ENCODE results near the gene TES. TPM values are rescaled to one million over a fixed set of nuclear protein-coding genes. Genes with fewer than 3 reads are reported as not detected.

Gene TES
- polyA plus RNA-seq, 1 donor from 2014 or later = 38.0 TPM

GRCh38 chr7:116194115-116194514, 16.2 kb upstream of the TES start:
- no peaks in the 10 kb centered on the region for H3K9me2 ChIP-seq (ENCODE audit: insufficient read depth, low read length)
- H4K20me1 ChIP-seq (ENCODE audit: insufficient read depth) = no peaks in the 10 kb centered on the region
- H3F3A ChIP-seq (ENCODE audit: insufficient read depth, low read length, poor library complexity, severe bottlenecking) = no peaks in the 10 kb centered on the region
- no peak for TF ChIP-seq MXI1 (conservative IDR thresholded peaks at IDR 0.05; ENCODE audit: poor library complexity, severe bottlenecking)
- TF ChIP-seq RAD21 (conservative IDR thresholded peaks at IDR 0.05) = no peak
- no peak for TF ChIP-seq EZH2 (IDR thresholded peaks at IDR 0.05; ENCODE audit: borderline replicate concordance, insufficient read depth, low read length, poor library complexity, severe bottlenecking)
- TF ChIP-seq REST (IDR thresholded peaks at IDR 0.05; ENCODE audit: borderline replicate concordance) = no peak
- TF ChIP-seq EP300 (conservative IDR thresholded peaks at IDR 0.05; ENCODE audit: poor library complexity, severe bottlenecking) = no peak
- TF ChIP-seq TAF1 (IDR thresholded peaks at IDR 0.05; ENCODE audit: low read depth) = no peak
- no peak for TF ChIP-seq SMC3 (conservative IDR thresholded peaks at IDR 0.05; ENCODE audit: poor library complexity)
- no peak for TF ChIP-seq CTCF (IDR thresholded peaks at IDR 0.05; ENCODE audit: poor library complexity, severe bottlenecking)
- no peak for TF ChIP-seq POLR2AphosphoS5 (IDR thresholded peaks at IDR 0.05)
- no peak overlapping the region for H3K9ac ChIP-seq (ENCODE audit: low read length)
- H3K27me3 ChIP-seq (ENCODE audit: insufficient read depth, low read depth, low read length) = no peaks in the 10 kb centered on the region
- H3K4me2 ChIP-seq (ENCODE audit: low read length) = no peak overlapping the region
- H3K4me3 ChIP-seq (ENCODE audit: low read length) = no peak overlapping the region
- H3K36me3 ChIP-seq (ENCODE audit: insufficient read depth, low read length) = no peaks in the 10 kb centered on the region
- H3K79me2 ChIP-seq (replicated peaks; ENCODE audit: insufficient read depth, low read length) = no peaks in the 10 kb centered on the region
- no peaks in the 10 kb centered on the region for H3K9me3 ChIP-seq (ENCODE audit: low read length)
- no peak overlapping the region for H3K27ac ChIP-seq (ENCODE audit: low read length)
- no peak overlapping the region for H2AFZ ChIP-seq (ENCODE audit: low read depth, low read length)

- H3K9me2 ChIP-seq (ENCODE audit: insufficient read depth, low read length) = no peaks in the 10 kb centered on the region
- H3K4me3 ChIP-seq (ENCODE audit: low read length) = no peak overlapping the region
- no peaks in the 10 kb centered on the region for H3F3A ChIP-seq (ENCODE audit: insufficient read depth, low read length, poor library complexity, severe bottlenecking)
- no peaks in the 10 kb centered on the region for H3K79me2 ChIP-seq (replicated peaks; ENCODE audit: insufficient read depth, low read length)
- no peaks in the 10 kb centered on the region for H3K27me3 ChIP-seq (ENCODE audit: insufficient read depth, low read depth, low read length)
- TF ChIP-seq EZH2 (IDR thresholded peaks at IDR 0.05; ENCODE audit: borderline replicate concordance, insufficient read depth, low read length, poor library complexity, severe bottlenecking) = no peak
- no peak for TF ChIP-seq SMC3 (conservative IDR thresholded peaks at IDR 0.05; ENCODE audit: poor library complexity)
- no peak for TF ChIP-seq EP300 (conservative IDR thresholded peaks at IDR 0.05; ENCODE audit: poor library complexity, severe bottlenecking)
- TF ChIP-seq REST (IDR thresholded peaks at IDR 0.05; ENCODE audit: borderline replicate concordance) = no peak
- TF ChIP-seq POLR2AphosphoS5 (IDR thresholded peaks at IDR 0.05) = no peak
- TF ChIP-seq MXI1 (conservative IDR thresholded peaks at IDR 0.05; ENCODE audit: poor library complexity, severe bottlenecking) = no peak
- TF ChIP-seq RAD21 (conservative IDR thresholded peaks at IDR 0.05) = no peak
- no peak for TF ChIP-seq TAF1 (IDR thresholded peaks at IDR 0.05; ENCODE audit: low read depth)
- TF ChIP-seq CTCF (IDR thresholded peaks at IDR 0.05; ENCODE audit: poor library complexity, severe bottlenecking) = no peak
- H4K20me1 ChIP-seq (ENCODE audit: insufficient read depth) = no peaks in the 10 kb centered on the region
- H3K4me2 ChIP-seq (ENCODE audit: low read length) = no peak overlapping the region
- no peak overlapping the region for H3K27ac ChIP-seq (ENCODE audit: low read length)
- no peaks in the 10 kb centered on the region for H3K36me3 ChIP-seq (ENCODE audit: insufficient read depth, low read length)
- no peak overlapping the region for H2AFZ ChIP-seq (ENCODE audit: low read depth, low read length)
- no peaks in the 10 kb centered on the region for H3K9me3 ChIP-seq (ENCODE audit: low read length)
- H3K9ac ChIP-seq (ENCODE audit: low read length) = no peak overlapping the region
Observed at GRCh38 chr7:116195451-116195850, 14.9 kb upstream of the TES start.

All from neural cell (in vitro differentiated cells).